Astrocyte of the spinal cord (primary cell): Measurements from ENCODE around the gene TPRN.

Experiments
- DNase-seq: peaks from one replicate; pipeline ENCODE4 v3.0.0; 2011; ENCODE audit warnings: low read depth, low spot score
- H3K4me3 ChIP-seq: 2 replicates; pipeline ENCODE4 v1.5.1; 2011; ENCODE audit warnings: low read depth, mild to moderate bottlenecking, low read length, moderate library complexity
- CTCF ChIP-seq: IDR thresholded peaks from 2 replicates; pipeline ENCODE4 v1.5.1; 2012; ENCODE audit warnings: low read depth, mild to moderate bottlenecking, low read length, inconsistent platforms
- in situ Hi-C: cut with HindIII; loops from 2 replicates; pipeline ENCODE4 v1.10.0; 2017; ENCODE audit warnings: low sequenced_read_pairs

Gene TPRN

DNA sequence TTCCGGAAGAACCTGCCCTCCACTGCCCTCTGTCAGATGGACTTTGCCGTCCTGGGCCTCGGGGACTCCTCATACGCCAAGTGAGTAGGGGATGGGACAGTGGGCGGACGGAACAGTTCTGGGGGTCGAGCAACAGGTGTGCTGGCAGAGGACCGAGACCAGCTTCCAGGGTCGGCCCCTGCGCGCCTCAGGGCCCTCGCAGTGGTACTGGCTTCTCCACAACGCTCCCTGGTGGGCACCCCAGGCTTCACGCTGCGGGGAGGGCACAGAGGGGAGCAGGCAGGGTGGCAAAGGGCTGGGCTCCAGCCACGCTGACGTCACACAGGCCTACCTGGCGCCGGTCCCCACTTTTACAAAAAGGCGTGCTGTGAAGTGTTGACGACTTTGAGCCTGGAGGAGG is 12.0 kb upstream of the TPRN start:
- DNase-seq: no peak
- no peak overlapping the region for H3K4me3 ChIP-seq
- no peak for TF ChIP-seq CTCF
- in situ Hi-C loops: no loop called here

- DNase-seq: no peak
- no peak overlapping the region for H3K4me3 ChIP-seq
Measured at GRCh38 chr9:137211532-137211931, 11.0 kb upstream of the TPRN start.

DNA sequence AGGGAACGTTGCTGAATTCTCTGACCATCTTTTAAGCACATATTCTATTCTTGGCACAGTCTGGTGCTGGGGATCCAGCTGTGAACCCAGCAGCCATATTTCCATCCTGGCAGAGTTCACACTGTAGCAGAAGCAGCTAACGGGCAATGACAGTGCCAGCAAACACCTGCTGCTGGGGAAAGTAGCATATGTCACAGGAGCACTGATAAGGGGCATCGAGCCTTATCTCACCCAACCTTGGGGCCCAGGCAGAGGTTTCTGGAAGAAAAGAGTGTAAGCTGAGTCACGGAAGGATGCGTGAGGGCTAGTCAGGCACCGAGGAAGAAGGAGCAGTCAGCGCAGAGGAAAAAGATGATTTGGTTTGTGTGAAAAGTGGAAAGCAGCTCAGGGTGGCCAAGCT is 6.1 kb upstream of the TPRN start:
- in situ Hi-C loops: no loop called here
- no peak for DNase-seq
- no peak for TF ChIP-seq CTCF
- peak overlapping the region; percentile 90 for H3K4me3 ChIP-seq

More at GRCh38 chr9:137211532-137211931, 11.0 kb upstream of the TPRN start:
- in situ Hi-C loops: no loop called here
- TF ChIP-seq CTCF: no peak

DNA sequence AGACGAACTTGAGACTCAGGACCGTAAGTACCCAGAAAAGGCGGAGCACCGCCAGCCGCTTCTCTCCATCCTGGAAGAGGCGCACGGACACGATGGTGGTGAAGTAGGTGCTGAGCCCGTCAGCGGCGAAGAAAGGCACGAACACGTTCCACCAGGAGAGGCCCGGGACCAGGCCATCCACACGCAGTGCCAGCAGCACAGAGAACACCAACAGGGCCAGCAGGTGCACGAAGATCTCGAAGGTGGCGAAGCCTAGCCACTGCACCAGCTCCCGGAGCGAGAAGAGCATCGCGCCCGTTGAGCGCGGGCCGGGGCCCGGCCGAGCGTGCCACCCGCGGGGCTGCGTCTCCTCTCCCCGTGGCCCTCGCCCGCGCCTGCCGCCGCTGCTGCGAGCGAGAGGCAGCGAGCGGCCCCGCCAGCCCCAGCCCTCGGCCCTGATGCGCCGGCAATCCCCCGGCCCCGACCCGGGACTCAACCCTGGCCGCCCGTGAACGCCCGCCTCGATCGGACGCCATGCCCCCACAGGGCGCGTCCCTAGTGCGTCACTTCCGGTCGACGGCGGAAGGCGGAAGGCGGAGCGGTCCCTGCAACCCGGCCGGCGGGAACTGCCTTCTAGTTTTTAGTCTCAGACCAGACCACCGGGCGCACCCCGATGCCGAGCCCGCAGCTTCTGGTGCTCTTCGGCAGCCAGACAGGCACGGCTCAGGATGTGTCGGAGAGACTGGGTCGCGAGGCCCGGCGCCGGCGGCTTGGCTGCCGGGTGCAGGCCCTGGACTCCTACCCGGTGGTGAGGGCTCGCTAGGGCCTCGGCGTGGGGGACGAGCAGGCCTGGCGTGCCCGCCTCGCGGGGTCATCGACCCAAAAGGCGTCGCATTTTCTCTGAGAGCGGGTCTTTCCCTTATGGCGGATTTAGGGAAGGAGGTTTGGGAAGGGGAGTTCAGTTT is 4.9 kb upstream of the TPRN start, which contains the start of the genes NDOR1 and TMEM203:
NDOR1 (plus strand) TSS at position 575 of the 944 bp plus-strand sequence; CDS start at position 653, 78 bp downstream.
TMEM203 (minus strand) TSS at position 523 of the 944 bp plus-strand sequence; CDS start at position 289, 234 bp downstream.
- no peak for TF ChIP-seq CTCF

DNA sequence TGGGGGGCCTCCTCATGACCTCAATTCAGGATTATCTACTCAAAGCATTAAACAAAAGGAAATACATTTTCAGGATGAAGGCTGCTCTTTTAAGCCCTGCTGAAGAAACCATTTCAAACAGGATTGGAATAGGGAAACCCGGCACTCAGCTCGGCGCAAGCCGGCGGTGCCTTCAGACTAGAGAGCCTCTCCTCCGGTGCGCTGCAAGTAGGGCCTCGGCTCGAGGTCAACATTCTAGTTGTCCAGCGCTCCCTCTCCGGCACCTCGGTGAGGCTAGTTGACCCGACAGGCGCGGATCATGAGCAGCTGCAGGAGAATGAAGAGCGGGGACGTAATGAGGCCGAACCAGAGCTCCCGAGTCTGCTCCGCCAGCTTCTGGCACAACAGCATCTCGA is 4.2 kb upstream of the TPRN start:
- peak overlapping the region; percentile 90 for H3K4me3 ChIP-seq
- TF ChIP-seq CTCF: no peak
- in situ Hi-C loops: no loop called here
- no peak for DNase-seq

More for the DNA sequence above, 4.9 kb upstream of the TPRN start, which contains the start of the genes NDOR1 and TMEM203:
- peak within 1 kb of the TSS; percentile 90 for H3K4me3 ChIP-seq
- peak; percentile 80 for DNase-seq
- in situ Hi-C loops: no loop called here

DNA sequence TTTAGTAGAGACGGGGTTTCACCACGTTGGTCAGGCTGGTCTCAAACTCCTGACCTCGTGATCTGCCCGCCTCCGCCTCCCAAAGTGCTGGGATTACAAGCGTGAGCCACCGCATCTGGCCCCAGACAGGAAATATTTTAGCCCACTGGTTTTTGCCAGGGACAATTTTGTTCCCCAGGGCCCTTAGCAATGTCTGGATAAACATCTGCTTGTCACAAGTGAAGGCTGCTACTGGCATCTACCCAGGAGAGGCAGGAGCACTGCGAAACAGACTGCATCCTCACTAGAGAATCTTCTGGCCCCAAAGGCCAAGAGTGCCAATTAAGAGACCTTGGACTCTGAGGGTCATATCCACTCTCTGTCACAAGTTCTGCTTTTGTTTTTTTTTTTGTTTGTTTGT is 2.4 kb upstream of the TPRN start:
- no peak overlapping the region for H3K4me3 ChIP-seq
- DNase-seq: no peak
- TF ChIP-seq CTCF: no peak
- in situ Hi-C loops: no loop called here
